Body of pancreas (tissue), 4 donors: ENCODE results near the gene FOXP1.

Source experiments
- CTCF ChIP-seq, 7 experiments: fragments of 450-650 bp in 4 of 7; fragments of 200-600 bp in 3 of 7; sonication (generic) in 3 of 7; IDR thresholded peaks; one replicate each; pipeline ENCODE4 v1.5.1; 2016 to 2019; ENCODE audit warnings: antibody characterized with exemption in 7 of 7
- POLR2A ChIP-seq, 3 donors: fragments of 450-650 bp; IDR thresholded peaks; one replicate each; pipeline ENCODE4 v1.6.1; 2016; ENCODE audit warnings: antibody characterized with exemption in 3 of 3, mild to moderate bottlenecking in 2 of 3

- TF ChIP-seq POLR2A (IDR thresholded peaks at IDR 0.05) (no peak), CTCF (IDR thresholded peaks at IDR 0.05) (no peak)
Measured at GRCh38 chr3:71323558-71323957, 260.0 kb downstream of the FOXP1 start.
